SK-N-MC (cell line): ENCODE measurements around the gene VANGL2.

Source experiments
- EZH2 ChIP-seq: fragments of 200-600 bp; sonication (generic); IDR thresholded peaks from one replicate; pipeline ENCODE4 v1.6.1; 2017; ENCODE audit warnings: antibody characterized with exemption
- FOXP2 ChIP-seq: optimal IDR thresholded peaks from 2 replicates; pipeline ENCODE3; 2011; ENCODE audit warnings: mild to moderate bottlenecking, moderate library complexity; ENCODE audit not compliant: insufficient read depth; ENCODE audit errors: extremely low read length, control extremely low read depth
- POLR2AphosphoS5 ChIP-seq: IDR thresholded peaks from 2 replicates; pipeline ENCODE4 v1.6.1; 2012; ENCODE audit warnings: mild to moderate bottlenecking, low read depth, low read length, borderline replicate concordance

GRCh38 chr1:160401487-160401805 lies 1.1 kb downstream of the VANGL2 start:
- TF ChIP-seq POLR2AphosphoS5 (no peak), EZH2 (no peak), FOXP2 (no peak)
